ENCODE results near the gene PRAF2. TPM values are rescaled to one million over a fixed set of nuclear protein-coding genes. Genes with fewer than 3 reads are reported as not detected.

The PRAF2 gene, protein sequence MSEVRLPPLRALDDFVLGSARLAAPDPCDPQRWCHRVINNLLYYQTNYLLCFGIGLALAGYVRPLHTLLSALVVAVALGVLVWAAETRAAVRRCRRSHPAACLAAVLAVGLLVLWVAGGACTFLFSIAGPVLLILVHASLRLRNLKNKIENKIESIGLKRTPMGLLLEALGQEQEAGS
- 8.1 and 11.1 TPM in 2 replicates for total RNA-seq (2014; rRNA removed; shearing (Covaris generic))
- 2.3 and 9.1 TPM in 2 replicates for polyA plus RNA-seq (2014; cell fraction: nucleus; rRNA removed)

DNA sequence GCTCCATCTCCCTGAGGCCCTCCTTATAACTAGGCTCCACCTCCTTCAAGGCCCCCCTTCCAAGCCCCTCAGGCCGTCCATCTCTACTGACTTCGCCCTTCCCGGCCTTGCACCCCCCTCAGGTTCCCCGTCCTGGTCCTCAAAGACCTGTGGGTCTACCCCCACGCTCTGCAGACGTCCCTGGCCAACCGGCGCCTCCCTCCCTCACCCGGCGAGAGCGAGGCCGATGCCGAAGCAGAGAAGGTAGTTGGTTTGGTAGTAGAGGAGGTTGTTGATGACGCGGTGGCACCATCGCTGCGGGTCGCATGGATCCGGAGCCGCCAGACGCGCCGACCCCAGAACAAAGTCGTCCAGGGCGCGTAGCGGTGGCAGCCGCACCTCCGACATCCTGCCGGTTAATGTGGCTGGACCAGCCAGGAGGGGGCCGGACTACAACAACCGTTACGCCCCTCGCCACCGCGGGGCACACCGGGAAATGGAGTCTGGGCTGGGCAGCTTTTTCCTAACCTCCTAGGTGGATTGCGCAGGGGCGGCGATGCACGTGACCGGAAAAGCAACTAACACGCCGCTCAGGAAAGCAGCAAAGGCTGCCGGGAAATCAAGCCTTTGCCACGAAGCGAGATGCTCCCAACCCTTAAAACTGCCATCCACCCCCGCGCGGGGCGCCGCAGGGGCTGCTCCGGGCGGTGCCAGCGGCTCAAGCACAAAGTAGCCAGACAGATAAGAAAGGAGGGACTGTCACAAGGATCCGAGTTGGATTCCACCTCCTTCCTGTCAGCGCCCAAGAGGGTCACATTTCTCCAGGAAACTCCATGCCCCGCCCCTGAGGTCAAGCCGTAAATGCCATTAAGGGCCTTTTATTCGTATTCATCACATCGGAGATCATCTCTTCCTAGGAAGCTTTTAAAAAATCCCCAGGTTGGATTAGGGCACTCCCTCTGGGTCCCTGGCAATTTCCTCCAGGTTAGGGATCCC lies at the start of gene PRAF2:
Gene PRAF2 (minus strand): TSS at position 402 of the 975 bp plus-strand sequence. CDS start 15 bp downstream, at position 387.
- DNase-seq (ENCODE audit: extremely low read depth, low read depth) = peak; percentile 75

- no peak for DNase-seq (ENCODE audit: extremely low read depth, low read depth)
Observed at GRCh38 chrX:49122499-49122898, 48.7 kb upstream of the PRAF2 start.

GRCh38 chrX:49120091-49120490 lies 46.3 kb upstream of the PRAF2 start:
- no peak for DNase-seq (ENCODE audit: extremely low read depth, low read depth)

DNA sequence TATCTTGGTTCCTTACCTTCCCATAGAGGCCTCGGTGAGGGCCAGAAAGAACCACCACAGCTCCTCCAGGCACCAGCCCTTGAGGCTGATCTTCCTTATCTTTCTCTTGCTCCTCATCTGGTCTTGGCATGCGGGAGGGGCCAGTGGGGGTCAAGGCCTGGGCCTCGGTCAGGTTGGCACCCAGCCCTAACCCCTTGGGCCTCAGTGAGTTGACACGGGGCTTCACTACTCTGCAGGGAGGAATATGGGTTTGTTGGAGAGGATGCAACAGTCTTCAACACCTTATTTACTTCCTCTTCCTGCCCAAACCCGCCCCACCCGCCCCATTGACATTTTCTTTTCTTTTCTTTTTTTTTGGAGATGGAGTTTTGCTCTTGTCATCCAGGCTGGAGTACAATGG lies 43.8 kb upstream of the PRAF2 start:
- DNase-seq (ENCODE audit: extremely low read depth, low read depth) = no peak

DNA sequence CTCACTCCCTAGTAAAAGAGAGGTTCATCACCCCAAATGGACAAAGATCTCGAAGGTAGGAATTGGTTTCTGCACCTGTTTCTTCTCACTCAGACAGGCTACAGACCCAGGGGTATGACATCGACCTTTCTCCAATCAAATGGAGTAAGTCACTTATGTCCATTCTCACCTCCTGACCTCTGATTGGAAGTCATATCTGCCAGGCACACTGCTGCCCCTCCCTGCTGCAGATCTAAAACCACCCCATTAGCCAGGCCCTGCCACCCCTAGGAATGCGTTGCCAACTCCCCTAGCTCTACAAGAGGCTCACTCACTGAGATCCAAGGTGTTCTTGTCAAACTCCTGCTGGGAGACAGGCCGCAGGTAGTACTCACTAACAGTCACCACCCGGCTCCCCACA lies 42.9 kb upstream of the PRAF2 start:
- no peak for DNase-seq (ENCODE audit: extremely low read depth, low read depth)

- DNase-seq (ENCODE audit: extremely low read depth, low read depth) = no peak
Observed at GRCh38 chrX:49116076-49116475, 42.3 kb upstream of the PRAF2 start.

DNA sequence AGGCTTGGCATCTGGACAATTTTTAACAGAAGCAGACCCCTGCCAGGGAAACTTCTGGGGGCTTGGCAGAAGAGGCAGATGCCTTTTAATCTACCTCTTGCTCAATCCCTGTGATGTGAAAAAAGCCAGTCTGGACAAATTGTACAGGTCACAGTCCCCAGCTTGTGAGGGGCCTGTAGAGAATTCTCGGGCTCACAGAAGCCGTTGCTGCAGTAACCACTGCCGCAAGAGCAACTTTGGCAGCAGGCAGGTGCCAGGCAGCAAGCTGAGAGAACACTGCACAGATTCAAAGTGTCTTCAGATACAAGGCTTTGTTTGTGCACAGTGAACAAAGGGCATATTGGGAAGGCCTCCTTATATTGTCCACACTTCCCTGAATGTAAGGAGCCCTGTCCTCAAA lies 38.0 kb upstream of the PRAF2 start:
- no peak for DNase-seq (ENCODE audit: extremely low read depth, low read depth)

GRCh38 chrX:49110417-49110816 lies 36.6 kb upstream of the PRAF2 start:
- no peak for DNase-seq (ENCODE audit: extremely low read depth, low read depth)

GRCh38 chrX:49108641-49109040 lies 34.8 kb upstream of the PRAF2 start:
- no peak for DNase-seq (ENCODE audit: extremely low read depth, low read depth)

GRCh38 chrX:49106930-49107329 lies 33.1 kb upstream of the PRAF2 start:
- DNase-seq (ENCODE audit: extremely low read depth, low read depth) = peak; percentile 41

DNA sequence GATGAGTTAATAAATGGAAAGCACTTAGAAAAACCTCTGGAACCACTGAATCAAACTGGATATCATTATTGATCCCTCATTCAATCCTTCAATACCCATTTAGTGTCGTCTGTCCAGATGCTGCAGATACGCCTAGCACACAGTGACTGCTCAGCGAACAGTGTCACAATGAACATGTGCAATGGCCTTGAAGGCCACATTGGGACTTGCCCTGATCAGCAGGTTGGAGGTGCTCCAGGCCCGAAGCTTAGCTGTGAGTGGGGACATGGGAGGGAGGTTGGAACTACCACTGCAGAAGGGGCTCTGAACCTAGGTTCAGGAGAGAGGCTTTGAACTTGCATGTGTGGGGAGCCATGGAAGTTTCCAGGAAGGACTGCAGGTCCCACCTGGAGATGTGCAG lies 32.5 kb upstream of the PRAF2 start:
- no peak for DNase-seq (ENCODE audit: extremely low read depth, low read depth)

- DNase-seq (ENCODE audit: extremely low read depth, low read depth) = no peak
Observed at GRCh38 chrX:49103637-49104036, 29.8 kb upstream of the PRAF2 start.

- no peak for DNase-seq (ENCODE audit: extremely low read depth, low read depth)
Observed at GRCh38 chrX:49102190-49102589, 28.4 kb upstream of the PRAF2 start.

- no peak for DNase-seq (ENCODE audit: extremely low read depth, low read depth)
Observed at GRCh38 chrX:49101629-49101984, 27.8 kb upstream of the PRAF2 start.

- DNase-seq (ENCODE audit: extremely low read depth, low read depth) = peak; percentile 93
Observed at GRCh38 chrX:49100704-49101628, 27.2 kb upstream of the PRAF2 start.

DNA sequence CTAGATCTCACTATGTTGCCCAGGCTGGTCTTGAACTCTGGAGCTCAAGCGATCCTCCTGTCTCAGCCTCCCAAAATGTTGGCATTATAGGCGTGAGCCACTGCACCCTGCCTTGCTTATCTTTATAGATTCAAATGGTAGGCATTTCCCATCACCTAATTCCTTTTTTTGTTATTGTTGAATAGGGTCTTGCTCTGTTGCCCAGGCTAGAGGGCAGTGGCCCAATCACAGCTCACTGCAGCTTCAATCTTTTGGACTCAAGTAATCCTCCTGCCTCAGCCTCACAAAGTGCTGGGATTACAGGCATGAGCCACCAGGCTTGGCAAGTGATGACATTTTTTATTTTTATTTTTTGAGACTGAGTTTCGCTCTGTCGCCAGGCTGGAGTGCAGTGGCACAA lies 22.6 kb upstream of the PRAF2 start:
- DNase-seq (ENCODE audit: extremely low read depth, low read depth) = no peak

- no peak for DNase-seq (ENCODE audit: extremely low read depth, low read depth)
Observed at GRCh38 chrX:49089553-49089952, 15.8 kb upstream of the PRAF2 start.

- no peak for DNase-seq (ENCODE audit: extremely low read depth, low read depth)
Observed at GRCh38 chrX:49082271-49082871, 8.6 kb upstream of the PRAF2 start.

DNA sequence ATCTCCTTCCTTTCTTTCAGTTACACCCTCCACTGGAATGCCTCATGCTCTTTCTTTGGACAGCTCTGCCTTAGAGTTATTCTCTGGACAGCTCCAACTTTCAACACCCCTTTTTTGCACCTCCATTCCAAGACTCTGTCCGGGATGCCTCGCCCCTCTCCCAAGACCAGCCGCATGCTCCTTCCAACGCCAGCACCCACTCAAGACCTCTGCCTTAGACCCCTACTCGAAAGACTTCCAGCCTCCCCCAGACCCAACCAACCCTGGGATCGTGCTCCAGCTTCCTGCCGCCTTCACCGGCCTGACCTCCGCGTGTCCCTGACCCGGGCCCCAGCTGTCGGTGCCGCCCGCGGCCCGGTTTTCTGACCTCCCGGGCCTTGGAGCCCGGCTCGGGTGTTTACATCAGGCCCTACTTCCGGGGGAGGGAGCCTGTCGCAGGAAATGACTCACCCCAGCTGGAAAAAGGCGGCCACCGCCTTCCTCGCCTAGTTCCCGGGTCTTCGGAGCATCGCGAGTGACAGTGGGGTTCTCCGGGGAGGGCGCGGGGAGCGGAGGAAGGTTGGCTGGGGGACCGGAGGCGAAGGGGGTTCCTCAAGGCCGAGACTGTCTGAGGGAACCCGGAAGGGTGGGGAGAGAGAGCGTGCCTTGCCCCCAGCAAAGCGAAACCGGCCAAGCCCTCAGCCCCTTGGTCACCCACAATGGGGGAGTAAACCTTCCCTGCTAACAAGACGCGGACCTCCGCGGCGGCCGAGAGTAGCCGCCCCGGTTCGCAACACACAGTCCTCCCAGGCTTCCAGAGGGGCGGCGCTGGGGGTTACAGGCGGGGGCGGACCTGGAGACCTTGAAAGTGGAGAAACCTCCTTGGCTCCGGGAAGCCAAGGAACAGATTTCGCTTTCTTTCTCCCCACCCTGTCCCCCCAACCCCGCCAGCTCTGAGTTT lies 6.0 kb upstream of the PRAF2 start, which contains the start of gene WDR45:
Gene WDR45 (minus strand): TSS at position 399 of the 940 bp plus-strand sequence. CDS start 1,792 bp downstream, outside the sequence.
- DNase-seq (ENCODE audit: extremely low read depth, low read depth) = peak; percentile 59
